Keratinocyte (primary cell): ENCODE results near the gene CNR2. TPM values are rescaled to one million over a fixed set of nuclear protein-coding genes. Genes with fewer than 3 reads are reported as not detected.

Experiments used
- DNase-seq: peaks from one replicate; pipeline ENCODE4 v3.0.0-alpha.2; 2011; ENCODE audit warnings: low read depth, missing footprints, low spot score
- FAIRE-seq: peaks from 2 replicates; lab custom pipeline; 2011; peaks lifted over from hg19 to GRCh38; lab: Jason Lieb, UNC
- H2AFZ ChIP-seq: 2 replicates; pipeline ENCODE4 v1.6.0; 2012; ENCODE audit warnings: low read length, control low read depth, inconsistent platforms; ENCODE audit not compliant: control insufficient read depth
- H3K27ac ChIP-seq: 2 replicates; pipeline ENCODE4 v1.5.1; 2011; ENCODE audit warnings: low read length; ENCODE audit not compliant: control insufficient read depth, insufficient read depth
- H3K27me3 ChIP-seq: 3 replicates; pipeline ENCODE4 v1.6.0; 2011; ENCODE audit warnings: low read length; ENCODE audit not compliant: control insufficient read depth, insufficient read depth; ENCODE audit errors: extremely low read depth
- H3K36me3 ChIP-seq, 2 experiments: 2 replicates in 1 of 2; 3 replicates in 1 of 2; pipeline ENCODE4 v1.5.1; 2011; ENCODE audit warnings: low read length in 2 of 2, mild to moderate bottlenecking in 1 of 2; ENCODE audit not compliant: control insufficient read depth in 2 of 2, insufficient read depth in 2 of 2; ENCODE audit errors: extremely low read depth in 1 of 2
- H3K4me1 ChIP-seq: 3 replicates; pipeline ENCODE4 v1.5.1; 2011; ENCODE audit warnings: low read length; ENCODE audit not compliant: control insufficient read depth, insufficient read depth; ENCODE audit errors: extremely low read depth
- H3K4me2 ChIP-seq: 3 replicates; pipeline ENCODE4 v1.6.0; 2011; ENCODE audit warnings: low read depth, low read length; ENCODE audit not compliant: control insufficient read depth, insufficient read depth; ENCODE audit errors: extremely low read depth
- H3K4me3 ChIP-seq, 3 experiments: fragments of 200-600 bp in 1 of 3; sonication (generic) in 1 of 3; 2 replicates in 2 of 3; 3 replicates in 1 of 3; pipeline ENCODE4 v1.5.1; 2011 to 2016; ENCODE audit warnings: low read length in 3 of 3, mild to moderate bottlenecking in 3 of 3, control low read depth in 2 of 3, inconsistent platforms in 1 of 3, low read depth in 1 of 3, mixed read lengths in 1 of 3, mixed run types in 1 of 3, moderate library complexity in 1 of 3; ENCODE audit not compliant: control insufficient read depth in 2 of 3, insufficient read depth in 2 of 3; ENCODE audit errors: extremely low read depth in 1 of 3
- H3K79me2 ChIP-seq: 2 replicates; pipeline ENCODE4 v1.6.0; 2012; ENCODE audit warnings: low read length; ENCODE audit not compliant: control insufficient read depth, insufficient read depth
- H3K9ac ChIP-seq: 3 replicates; pipeline ENCODE4 v1.6.0; 2011; ENCODE audit warnings: low read length; ENCODE audit not compliant: control insufficient read depth, insufficient read depth; ENCODE audit errors: extremely low read depth
- H3K9me1 ChIP-seq: 3 replicates; pipeline ENCODE4 v1.6.0; 2011; ENCODE audit warnings: low read length; ENCODE audit not compliant: control insufficient read depth, insufficient read depth; ENCODE audit errors: extremely low read depth
- H3K9me3 ChIP-seq: 2 replicates; pipeline ENCODE4 v1.5.1; 2012; ENCODE audit warnings: low read depth, low read length; ENCODE audit not compliant: control insufficient read depth
- H4K20me1 ChIP-seq: 3 replicates; pipeline ENCODE4 v1.6.0; 2011; ENCODE audit warnings: low read length; ENCODE audit not compliant: control insufficient read depth, insufficient read depth; ENCODE audit errors: extremely low read depth
- EZH2 ChIP-seq: IDR thresholded peaks from one replicate; pipeline ENCODE4 v1.6.1; 2012; ENCODE audit warnings: inconsistent platforms, mild to moderate bottlenecking, low read length, moderate library complexity
- dilution Hi-C: fragments of 300-500 bp; cut with MboI; formaldehyde crosslinking; loops from one replicate; pipeline ENCODE4 v1.7.0; 2020; ENCODE audit warnings: low sequenced_read_pairs; ENCODE audit not compliant: extremely low pct_ligation_motif_present
- polyA plus RNA-seq, 5 experiments: library from polyadenylated mRNA; depleted of rRNA in 3 of 5; stranded (reverse) in 3 of 5; stranded (forward) in 1 of 5; unstranded in 1 of 5; fragments of >200 nt; gene quantifications; 1 replicate in 1 of 5; 2 replicates in 3 of 5; 3 replicates in 1 of 5; pipeline versions ENCODE4 v1.2.1 to v1.2.3, GENCODE V29; 2011 to 2012; ENCODE audit warnings: missing spikeins in 2 of 5, low read depth in 1 of 5, low replicate concordance in 1 of 5
- TF ChIP-seq, protein P1 (sequence below), 3 experiments: IDR thresholded peaks in 1 of 3; conservative IDR thresholded peaks in 1 of 3; optimal IDR thresholded peaks in 1 of 3; 2 replicates in 2 of 3; 3 replicates in 1 of 3; pipeline versions ENCODE3 to v1.5.1; 2011; ENCODE audit warnings: low read length in 3 of 3, mild to moderate bottlenecking in 3 of 3, moderate library complexity in 2 of 3, control low read depth in 1 of 3, inconsistent platforms in 1 of 3; ENCODE audit not compliant: insufficient read depth in 2 of 3; ENCODE audit errors: extremely low read depth in 1 of 3

CNR2 gene
- polyA plus RNA-seq, 1 donor (not counting 4 experiments of a cell fraction or from before 2014, with no cell fraction given): not detected

DNA sequence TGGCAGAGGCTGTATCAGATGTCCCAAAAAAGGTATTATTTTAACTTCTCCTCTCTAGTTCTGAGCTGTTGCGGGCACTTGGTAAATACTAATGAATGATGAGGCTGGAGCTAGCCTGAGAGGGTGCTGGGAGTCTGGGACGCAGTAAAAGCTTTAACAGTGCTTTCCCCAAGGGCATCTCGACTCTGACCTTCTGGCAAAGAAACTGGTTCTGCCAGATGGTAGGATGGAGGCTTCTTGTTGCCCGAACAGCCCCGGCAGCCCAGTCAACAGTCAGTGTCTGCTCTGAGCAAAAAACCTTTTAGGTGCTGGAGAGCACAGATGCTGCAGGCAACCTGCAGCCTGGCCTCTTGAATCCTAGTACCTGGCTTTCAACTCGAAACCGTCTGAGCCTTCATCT lies 43.9 kb upstream of the CNR2 start:
- TF ChIP-seq EZH2: no peak
- TF ChIP-seq, protein P1, sequence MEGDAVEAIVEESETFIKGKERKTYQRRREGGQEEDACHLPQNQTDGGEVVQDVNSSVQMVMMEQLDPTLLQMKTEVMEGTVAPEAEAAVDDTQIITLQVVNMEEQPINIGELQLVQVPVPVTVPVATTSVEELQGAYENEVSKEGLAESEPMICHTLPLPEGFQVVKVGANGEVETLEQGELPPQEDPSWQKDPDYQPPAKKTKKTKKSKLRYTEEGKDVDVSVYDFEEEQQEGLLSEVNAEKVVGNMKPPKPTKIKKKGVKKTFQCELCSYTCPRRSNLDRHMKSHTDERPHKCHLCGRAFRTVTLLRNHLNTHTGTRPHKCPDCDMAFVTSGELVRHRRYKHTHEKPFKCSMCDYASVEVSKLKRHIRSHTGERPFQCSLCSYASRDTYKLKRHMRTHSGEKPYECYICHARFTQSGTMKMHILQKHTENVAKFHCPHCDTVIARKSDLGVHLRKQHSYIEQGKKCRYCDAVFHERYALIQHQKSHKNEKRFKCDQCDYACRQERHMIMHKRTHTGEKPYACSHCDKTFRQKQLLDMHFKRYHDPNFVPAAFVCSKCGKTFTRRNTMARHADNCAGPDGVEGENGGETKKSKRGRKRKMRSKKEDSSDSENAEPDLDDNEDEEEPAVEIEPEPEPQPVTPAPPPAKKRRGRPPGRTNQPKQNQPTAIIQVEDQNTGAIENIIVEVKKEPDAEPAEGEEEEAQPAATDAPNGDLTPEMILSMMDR (optimal IDR thresholded peaks at IDR 0.05 in 1 of 3, IDR thresholded peaks at IDR 0.05 in 1 of 3, conservative IDR thresholded peaks at IDR 0.05 in 1 of 3; ENCODE audit: extremely low read depth in 1 of 3, insufficient read depth in 2 of 3, low read length in 3 of 3): no peak
- H3K79me2 ChIP-seq: peaks cover 20% of the 10 kb centered on the region
- peak overlapping the region; percentile 73 for H3K4me2 ChIP-seq
- no peaks in the 10 kb centered on the region for H3K9me1 ChIP-seq
- peak overlapping the region; percentile 13 for H3K9ac ChIP-seq
- no peak for DNase-seq
- FAIRE-seq: peak; percentile 36
- peak overlapping the region; percentile 50 for H3K27ac ChIP-seq
- no peaks in the 10 kb centered on the region for H3K9me3 ChIP-seq
- dilution Hi-C loops: no loop called here
- H3K27me3 ChIP-seq: no peaks in the 10 kb centered on the region
- peak overlapping the region in 1 of 3 experiments; percentile 26 for H3K4me3 ChIP-seq
- peaks cover 3% of the 10 kb centered on the region for H4K20me1 ChIP-seq
- no peaks in the 10 kb centered on the region for H3K36me3 ChIP-seq
- H3K4me1 ChIP-seq: peaks cover 47% of the 10 kb centered on the region
- H2AFZ ChIP-seq: peak overlapping the region; percentile 40

DNA sequence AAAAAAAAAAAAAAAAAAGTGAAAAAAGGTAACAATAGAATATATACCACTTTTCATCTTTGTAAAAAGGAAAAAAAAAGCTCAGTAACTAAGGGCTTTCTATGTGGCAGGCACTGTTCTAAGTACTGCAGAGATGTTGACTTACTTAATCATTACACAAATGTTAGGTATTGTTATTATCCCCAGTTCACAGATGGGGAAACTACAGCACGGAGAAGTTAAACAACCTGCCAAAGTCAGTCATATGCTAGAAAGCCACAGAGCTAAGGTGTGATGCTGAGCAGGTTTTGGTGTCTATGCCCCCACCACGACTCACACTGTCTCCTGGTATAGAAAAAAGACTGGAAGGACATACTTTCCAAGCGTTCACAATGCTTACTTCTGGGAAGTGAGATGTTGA lies 39.9 kb upstream of the CNR2 start:
- no peak for TF ChIP-seq EZH2
- TF ChIP-seq, protein P1 (optimal IDR thresholded peaks at IDR 0.05 in 1 of 3, IDR thresholded peaks at IDR 0.05 in 1 of 3, conservative IDR thresholded peaks at IDR 0.05 in 1 of 3; ENCODE audit: extremely low read depth in 1 of 3, insufficient read depth in 2 of 3, low read length in 3 of 3): no peak
- no peaks in the 10 kb centered on the region for H3K9me3 ChIP-seq
- no peak overlapping the region for H3K4me2 ChIP-seq
- no peak overlapping the region for H3K4me3 ChIP-seq
- dilution Hi-C loops: no loop called here
- H3K9me1 ChIP-seq: no peaks in the 10 kb centered on the region
- DNase-seq (no peak), FAIRE-seq (no peak)
- no peaks in the 10 kb centered on the region for H3K27me3 ChIP-seq
- H3K79me2 ChIP-seq: no peaks in the 10 kb centered on the region
- H3K9ac ChIP-seq: no peak overlapping the region
- no peak overlapping the region for H2AFZ ChIP-seq
- no peaks in the 10 kb centered on the region for H4K20me1 ChIP-seq
- no peaks in the 10 kb centered on the region for H3K36me3 ChIP-seq
- H3K27ac ChIP-seq: no peak overlapping the region
- H3K4me1 ChIP-seq: peaks cover 46% of the 10 kb centered on the region
